GM19238 (cell line): ENCODE data around the gene MGRN1.

Source experiments
- DNase-seq: peaks from one replicate; pipeline ENCODE4 v3.0.0; 2011; ENCODE audit warnings: low spot score; ENCODE audit not compliant: insufficient read length

MGRN1 gene

GRCh38 chr16:4604401-4604800, 20.2 kb upstream of the MGRN1 start:
- no peak for DNase-seq

- no peak for DNase-seq
Measured at GRCh38 chr16:4606354-4606753, 18.3 kb upstream of the MGRN1 start.

- DNase-seq: no peak
Measured at GRCh38 chr16:4607841-4608703, 16.6 kb upstream of the MGRN1 start.

GRCh38 chr16:4608704-4608980, 16.0 kb upstream of the MGRN1 start:
- DNase-seq: no peak

- no peak for DNase-seq
Measured at GRCh38 chr16:4609200-4610010, 15.2 kb upstream of the MGRN1 start.

- no peak for DNase-seq
Measured at GRCh38 chr16:4610011-4611005, 14.3 kb upstream of the MGRN1 start.

- no peak for DNase-seq
Measured at GRCh38 chr16:4611337-4612021, 13.1 kb upstream of the MGRN1 start.

GRCh38 chr16:4612474-4612931, 12.1 kb upstream of the MGRN1 start:
- DNase-seq: no peak

- no peak for DNase-seq
Measured at GRCh38 chr16:4612977-4613635, 11.5 kb upstream of the MGRN1 start.

GRCh38 chr16:4613636-4614570, 10.7 kb upstream of the MGRN1 start:
- DNase-seq: peak; percentile 34

GRCh38 chr16:4614571-4615383, 9.8 kb upstream of the MGRN1 start, which contains the start of gene UBALD1:
Gene UBALD1 (minus strand): TSS chr16:4614888. CDS start chr16:4614797, 91 bp downstream.
- DNase-seq: peak; percentile 91

GRCh38 chr16:4615384-4616046, 9.1 kb upstream of the MGRN1 start:
- DNase-seq: no peak

GRCh38 chr16:4616047-4616811, 8.4 kb upstream of the MGRN1 start:
- DNase-seq: peak; percentile 97

- DNase-seq: no peak
Measured at GRCh38 chr16:4617880-4618279, 6.7 kb upstream of the MGRN1 start.

GRCh38 chr16:4618645-4619418, 5.8 kb upstream of the MGRN1 start:
- DNase-seq: no peak

GRCh38 chr16:4623593-4623992, 1.0 kb upstream of the MGRN1 start:
- DNase-seq: no peak
